ENCODE data around the gene FOXJ1.

The FOXJ1 gene

DNA sequence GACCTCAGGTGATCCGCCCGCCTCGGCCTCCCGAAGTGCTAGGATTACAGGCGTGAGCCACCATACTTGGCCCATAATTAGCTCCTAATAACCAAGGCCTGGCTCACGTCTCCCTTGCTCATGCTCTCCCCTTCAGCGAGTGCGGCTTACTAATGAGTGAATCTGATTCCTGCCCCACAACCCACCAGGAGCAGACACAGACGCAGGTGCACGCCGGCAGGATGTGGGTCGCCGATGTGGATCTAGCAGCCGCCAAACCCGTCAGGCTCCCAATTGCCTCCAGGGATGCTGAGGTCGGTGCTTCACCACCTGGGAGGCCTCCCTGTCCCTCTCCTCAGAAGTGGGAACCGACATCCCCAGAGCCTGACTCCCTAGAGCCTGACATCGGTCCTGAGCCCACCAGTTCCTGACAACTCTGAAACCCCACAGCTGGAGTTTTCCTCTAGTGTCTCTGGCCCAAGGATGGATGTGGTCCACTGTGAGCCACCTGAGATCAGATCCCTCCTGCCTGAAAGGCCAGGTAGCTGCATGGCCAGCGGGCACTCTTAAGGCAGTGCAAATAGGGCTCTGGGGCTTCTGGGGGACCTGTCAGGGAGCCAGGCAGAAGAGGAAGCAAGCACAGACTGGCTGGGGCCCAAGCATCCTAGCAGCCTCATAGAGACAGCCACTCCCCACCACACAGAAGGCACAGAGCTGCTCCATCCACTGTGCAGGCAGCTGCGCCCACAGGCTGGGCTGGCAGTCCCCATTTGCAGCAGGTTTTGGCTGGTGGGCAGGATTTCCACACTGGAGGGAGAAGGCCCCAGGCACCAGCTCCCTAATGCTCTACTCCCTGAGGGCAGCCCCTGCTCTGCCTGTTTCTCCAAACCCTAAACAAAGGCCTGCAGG lies 48.3 kb downstream of the FOXJ1 start:
- peak in 2 of 58 donors; percentile 16 to 26 for DNase-seq

GRCh38 chr17:76091526-76092286 lies 49.3 kb downstream of the FOXJ1 start:
- DNase-seq, result peak in 2 of 58 donors; percentile 20 to 26

DNA sequence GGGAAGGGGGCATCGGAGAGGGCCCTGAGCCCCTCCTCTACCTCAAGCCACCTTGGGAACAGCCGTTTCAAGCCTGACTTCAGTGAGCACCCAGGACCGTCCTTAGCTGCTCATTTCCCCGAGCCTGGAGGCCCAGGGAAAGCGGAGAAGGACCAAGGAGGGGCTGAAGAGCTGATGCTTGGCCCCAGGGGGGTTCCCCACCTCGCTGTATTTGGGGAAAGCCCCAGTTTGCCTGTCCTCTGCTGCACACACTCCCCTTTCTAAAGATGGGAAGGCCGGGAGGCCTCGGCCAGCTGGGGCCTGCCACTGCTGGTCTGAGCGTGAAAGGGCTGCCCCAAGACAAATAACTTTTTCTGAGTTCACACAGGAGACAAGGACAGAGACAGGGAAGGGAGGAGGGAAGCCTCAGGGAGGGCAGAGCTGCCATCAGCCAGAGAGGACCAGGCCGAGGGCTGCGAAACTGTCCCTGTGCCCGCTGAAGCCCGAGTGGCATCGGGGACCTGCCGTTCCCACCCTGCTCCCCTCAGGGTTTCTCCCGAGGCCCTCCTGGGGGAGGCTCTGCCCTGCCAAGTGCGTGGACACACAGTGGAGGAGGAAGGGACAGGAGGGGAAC lies 50.4 kb downstream of the FOXJ1 start:
- no peak for DNase-seq

- DNase-seq, result no peak
These were observed 51.1 kb downstream of the FOXJ1 start for GRCh38 chr17:76089680-76090516.

GRCh38 chr17:76088868-76089576 lies 52.0 kb downstream of the FOXJ1 start:
- DNase-seq, result no peak

DNA sequence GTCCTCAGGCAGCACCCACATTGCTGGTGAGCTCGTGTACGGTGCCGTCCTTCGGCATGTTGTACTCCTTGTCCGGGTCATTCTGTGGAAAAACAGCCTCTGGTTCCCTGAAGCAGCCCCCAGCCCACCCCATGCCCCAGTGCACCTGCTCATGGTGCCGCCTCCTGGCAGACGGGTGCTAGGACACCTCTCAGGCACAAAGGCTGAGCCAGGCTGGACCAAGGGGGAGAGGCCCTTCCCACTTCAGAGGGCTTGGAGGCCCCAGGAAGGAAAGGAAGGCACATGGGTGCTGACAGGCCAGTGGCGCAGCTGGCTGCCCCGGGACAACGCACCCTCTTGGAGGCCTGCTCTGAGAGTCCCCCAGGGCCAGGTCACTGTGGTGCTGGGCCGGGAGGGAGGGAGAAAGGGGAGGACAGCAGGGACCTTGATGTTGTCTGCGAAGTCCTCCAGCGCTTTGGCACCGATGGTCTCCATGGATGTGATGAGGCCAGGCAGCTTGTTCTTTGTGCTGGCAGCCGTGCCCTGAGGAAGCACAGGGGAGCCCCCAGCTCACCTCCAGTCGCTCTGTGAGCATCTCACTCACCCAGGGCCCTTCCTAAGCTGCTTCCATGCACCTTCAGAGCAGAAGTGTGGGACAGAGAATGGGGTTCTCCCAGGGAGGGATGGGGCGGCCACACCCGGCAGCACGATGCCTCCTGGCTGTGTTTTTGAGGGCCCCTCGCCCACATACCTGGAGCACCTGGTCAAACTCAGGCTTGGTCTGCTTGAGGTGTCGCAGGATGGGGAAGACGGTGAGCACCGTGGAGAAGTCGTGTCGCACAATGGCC lies 52.8 kb downstream of the FOXJ1 start:
- DNase-seq, result no peak

DNA sequence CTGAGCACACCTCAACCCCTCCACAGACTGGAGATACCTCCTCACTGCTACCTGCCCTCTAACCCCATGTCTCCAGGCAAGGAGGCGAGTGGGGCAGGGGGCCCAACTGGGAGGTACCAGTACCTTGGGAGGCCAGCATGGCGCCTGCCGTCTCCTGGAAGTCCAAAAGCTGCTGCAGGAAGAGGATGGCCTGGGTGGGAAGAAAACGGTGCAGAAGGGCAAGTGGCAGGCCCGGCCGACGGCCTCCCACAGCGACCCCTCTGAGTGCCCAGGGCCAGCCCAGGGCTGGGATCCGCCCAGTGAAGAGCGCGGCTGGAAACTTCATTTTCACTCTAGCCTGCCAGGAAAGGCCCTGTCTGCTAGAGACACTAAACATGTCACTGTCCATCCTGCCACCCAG lies 53.5 kb downstream of the FOXJ1 start:
- DNase-seq, result no peak

DNA sequence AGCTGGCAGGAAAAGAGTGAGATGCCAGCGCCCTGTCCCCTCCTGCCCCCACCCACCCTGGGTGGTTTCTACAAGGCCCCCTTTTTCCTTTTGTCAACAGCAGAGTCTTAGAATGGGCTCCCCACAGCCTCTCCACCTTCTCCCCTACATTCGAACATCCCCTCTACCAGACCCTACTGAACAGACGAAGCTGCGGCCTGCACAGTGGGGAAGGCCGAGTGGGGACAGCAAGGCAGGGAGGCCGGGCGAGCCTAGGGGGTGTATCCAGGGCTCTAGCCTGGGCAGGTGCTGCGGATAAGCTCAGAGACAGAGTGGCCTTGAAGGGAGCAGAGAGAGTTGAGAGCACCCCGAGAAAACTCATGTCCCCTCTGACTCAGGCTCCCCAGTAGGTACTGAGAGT lies 54.7 kb downstream of the FOXJ1 start:
- no peak for DNase-seq

All from anterior cingulate cortex (tissue), 58 donors.